Fibroblast of lung (primary cell): ENCODE results near the gene SP140. TPM values are rescaled to one million over a fixed set of nuclear protein-coding genes. Genes with fewer than 3 reads are reported as not detected.

ENCODE experiments used
- DNase-seq, 2 donors: peaks; one replicate each; pipeline versions ENCODE4 v3.0.0 to v3.0.0-alpha.2; 2010; ENCODE audit warnings: low read depth in 2 of 2
- H2AFZ ChIP-seq: 2 replicates; pipeline ENCODE4 v1.5.1; 2012; ENCODE audit warnings: low read length, control low read depth, inconsistent platforms
- H3K27ac ChIP-seq: 2 replicates; pipeline ENCODE4 v1.5.1; 2011; ENCODE audit warnings: low read length, control low read depth; ENCODE audit not compliant: insufficient read depth
- H3K27me3 ChIP-seq: 2 replicates; pipeline ENCODE4 v1.5.1; 2011; ENCODE audit warnings: mild to moderate bottlenecking, low read length; ENCODE audit not compliant: control insufficient read depth, insufficient read depth
- H3K36me3 ChIP-seq: 2 replicates; pipeline ENCODE4 v1.5.1; 2011; ENCODE audit warnings: low read length; ENCODE audit not compliant: control insufficient read depth, insufficient read depth
- H3K4me1 ChIP-seq: 2 replicates; pipeline ENCODE4 v1.5.1; 2011; ENCODE audit warnings: low read length; ENCODE audit not compliant: control insufficient read depth, insufficient read depth; ENCODE audit errors: extremely low read depth
- H3K4me2 ChIP-seq: 2 replicates; pipeline ENCODE4 v1.5.1; 2011; ENCODE audit warnings: low read length, control low read depth; ENCODE audit not compliant: insufficient read depth; ENCODE audit errors: extremely low read depth
- H3K4me3 ChIP-seq, 4 experiments: fragments of 200-600 bp in 1 of 4; sonication (generic) in 1 of 4; replicated peaks in 1 of 4; 2 replicates each; pipeline ENCODE4 v1.5.1; 2011 to 2016; ENCODE audit warnings: low read length in 4 of 4, low read depth in 3 of 4, mild to moderate bottlenecking in 3 of 4, control low read depth in 2 of 4, inconsistent platforms in 1 of 4, mixed read lengths in 1 of 4; ENCODE audit not compliant: insufficient read depth in 1 of 4; ENCODE audit errors: control extremely low read depth in 1 of 4
- H3K79me2 ChIP-seq: 2 replicates; pipeline ENCODE4 v1.5.1; 2012; ENCODE audit warnings: mild to moderate bottlenecking, low read length, inconsistent platforms; ENCODE audit not compliant: control insufficient read depth, insufficient read depth
- H3K9ac ChIP-seq: 2 replicates; pipeline ENCODE4 v1.5.1; 2011; ENCODE audit warnings: mild to moderate bottlenecking, low read length, control low read depth; ENCODE audit not compliant: insufficient read depth
- H3K9me3 ChIP-seq: 2 replicates; pipeline ENCODE4 v1.5.1; 2012; ENCODE audit warnings: low read depth, low read length; ENCODE audit not compliant: control insufficient read depth, insufficient read depth
- H4K20me1 ChIP-seq: 2 replicates; pipeline ENCODE4 v1.5.1; 2011; ENCODE audit warnings: low read length; ENCODE audit not compliant: control insufficient read depth, insufficient read depth; ENCODE audit errors: extremely low read depth
- EZH2 ChIP-seq: IDR thresholded peaks from 2 replicates; pipeline ENCODE4 v1.5.1; 2012; ENCODE audit warnings: low read length, control low read depth, mild to moderate bottlenecking; ENCODE audit errors: missing control alignments
- polyA plus RNA-seq, 2 donors: library from polyadenylated mRNA; depleted of rRNA in 1 of 2; stranded (reverse) in 1 of 2; unstranded in 1 of 2; fragments of >200 nt; gene quantifications; 2 replicates each; pipeline ENCODE4 v1.2.1, GENCODE V29; 2011 to 2012; ENCODE audit warnings: missing spikeins in 1 of 2
- total RNA-seq: library from RNA; depleted of rRNA; stranded (reverse); fragments of >200 nt; gene quantifications from 2 replicates; pipeline ENCODE4 v1.2.1, GENCODE V29; 2014
- TF ChIP-seq, protein P1 (sequence below), 2 donors: IDR thresholded peaks in 1 of 2; conservative IDR thresholded peaks in 1 of 2; 1 replicate in 1 of 2; 2 replicates in 1 of 2; pipeline ENCODE4 v1.5.1; 2011 to 2012; ENCODE audit warnings: low read length in 2 of 2, control low read depth in 1 of 2, inconsistent platforms in 1 of 2, low read depth in 1 of 2, mild to moderate bottlenecking in 1 of 2

The SP140 gene
- total and polyA plus RNA-seq, 2 donors (not counting 1 experiment from before 2014, with no cell fraction given), result 0.17 to 0.33 TPM

DNA sequence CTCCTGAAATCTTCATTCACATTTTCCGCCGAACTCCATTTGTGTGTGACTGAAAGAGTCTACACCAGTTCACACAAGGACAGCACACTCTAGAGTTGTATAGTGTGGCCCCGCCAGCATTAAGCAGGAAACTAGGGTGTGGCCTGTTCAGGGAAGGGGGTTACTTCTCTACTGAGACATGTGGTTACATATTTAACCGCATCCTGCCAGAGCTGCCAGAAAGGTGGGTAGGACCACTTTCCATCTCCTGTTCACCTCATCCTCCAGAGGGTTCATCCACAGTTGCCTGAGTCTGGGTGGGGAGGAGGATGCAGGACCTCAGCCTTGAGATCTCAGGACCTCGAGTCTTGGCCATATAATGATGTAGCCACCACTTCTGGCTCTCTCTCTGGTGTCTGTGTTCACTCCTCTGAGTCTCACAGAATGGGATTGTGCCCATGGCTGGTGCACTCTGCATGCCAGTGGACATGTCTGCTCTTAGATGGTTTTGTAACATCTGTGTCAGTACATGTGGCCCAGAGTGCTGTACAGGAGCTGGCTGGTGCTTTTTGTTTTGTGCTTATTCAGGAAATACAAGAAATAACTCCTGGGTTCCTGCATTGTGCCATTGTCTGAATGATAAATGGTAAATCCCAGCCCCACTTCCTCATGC, 93.8 kb downstream of the SP140 start:
- H3K4me3 ChIP-seq, result no peak overlapping the region
- no peak for DNase-seq
- no peak overlapping the region for H3K9ac ChIP-seq
- H3K27me3 ChIP-seq, result no peaks in the 10 kb centered on the region
- H3K27ac ChIP-seq, result no peak overlapping the region
- TF ChIP-seq, protein P1, sequence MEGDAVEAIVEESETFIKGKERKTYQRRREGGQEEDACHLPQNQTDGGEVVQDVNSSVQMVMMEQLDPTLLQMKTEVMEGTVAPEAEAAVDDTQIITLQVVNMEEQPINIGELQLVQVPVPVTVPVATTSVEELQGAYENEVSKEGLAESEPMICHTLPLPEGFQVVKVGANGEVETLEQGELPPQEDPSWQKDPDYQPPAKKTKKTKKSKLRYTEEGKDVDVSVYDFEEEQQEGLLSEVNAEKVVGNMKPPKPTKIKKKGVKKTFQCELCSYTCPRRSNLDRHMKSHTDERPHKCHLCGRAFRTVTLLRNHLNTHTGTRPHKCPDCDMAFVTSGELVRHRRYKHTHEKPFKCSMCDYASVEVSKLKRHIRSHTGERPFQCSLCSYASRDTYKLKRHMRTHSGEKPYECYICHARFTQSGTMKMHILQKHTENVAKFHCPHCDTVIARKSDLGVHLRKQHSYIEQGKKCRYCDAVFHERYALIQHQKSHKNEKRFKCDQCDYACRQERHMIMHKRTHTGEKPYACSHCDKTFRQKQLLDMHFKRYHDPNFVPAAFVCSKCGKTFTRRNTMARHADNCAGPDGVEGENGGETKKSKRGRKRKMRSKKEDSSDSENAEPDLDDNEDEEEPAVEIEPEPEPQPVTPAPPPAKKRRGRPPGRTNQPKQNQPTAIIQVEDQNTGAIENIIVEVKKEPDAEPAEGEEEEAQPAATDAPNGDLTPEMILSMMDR (conservative IDR thresholded peaks at IDR 0.05 in 1 of 2, IDR thresholded peaks at IDR 0.05 in 1 of 2; ENCODE audit: low read depth in 1 of 2, low read length in 2 of 2), result no peak
- TF ChIP-seq EZH2, result no peak
- H2AFZ ChIP-seq, result no peak overlapping the region
- H3K36me3 ChIP-seq, result no peaks in the 10 kb centered on the region
- no peaks in the 10 kb centered on the region for H4K20me1 ChIP-seq
- H3K79me2 ChIP-seq, result no peaks in the 10 kb centered on the region
- H3K4me2 ChIP-seq, result no peak overlapping the region
- no peaks in the 10 kb centered on the region for H3K4me1 ChIP-seq
- H3K9me3 ChIP-seq, result no peaks in the 10 kb centered on the region

DNA sequence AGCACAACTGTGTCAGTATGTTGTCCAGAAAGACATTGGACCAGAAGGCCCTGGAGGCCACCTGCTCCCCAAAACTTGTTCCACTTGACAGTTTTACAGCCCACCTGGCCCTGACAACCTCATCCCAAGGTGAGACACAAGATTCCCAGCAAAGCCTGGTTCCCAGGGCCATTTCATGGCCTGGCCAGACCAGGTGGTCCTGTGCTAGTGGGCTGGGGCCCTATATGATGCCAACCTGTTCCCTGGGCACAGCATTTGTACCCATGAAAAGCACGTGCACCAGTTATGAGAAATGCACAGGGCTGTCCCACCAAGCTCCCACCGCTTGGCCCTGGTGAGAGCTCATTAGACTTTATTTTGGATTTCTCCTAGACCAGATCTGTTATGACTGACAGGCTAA, 95.5 kb downstream of the SP140 start:
- Histone ChIP-seq H3K36me3 (no peaks in the 10 kb centered on the region), H3K27ac (no peak overlapping the region), H3K79me2 (no peaks in the 10 kb centered on the region), H3K27me3 (no peaks in the 10 kb centered on the region), H3K4me2 (no peak overlapping the region), H4K20me1 (no peaks in the 10 kb centered on the region), H3K9me3 (no peaks in the 10 kb centered on the region), H3K4me1 (no peaks in the 10 kb centered on the region), H3K4me3 (no peak overlapping the region), H2AFZ (no peak overlapping the region), H3K9ac (no peak overlapping the region)
- TF ChIP-seq, protein P1 (conservative IDR thresholded peaks at IDR 0.05 in 1 of 2, IDR thresholded peaks at IDR 0.05 in 1 of 2; ENCODE audit: low read depth in 1 of 2, low read length in 2 of 2), result no peak
- no peak for TF ChIP-seq EZH2
- DNase-seq, result no peak

DNA sequence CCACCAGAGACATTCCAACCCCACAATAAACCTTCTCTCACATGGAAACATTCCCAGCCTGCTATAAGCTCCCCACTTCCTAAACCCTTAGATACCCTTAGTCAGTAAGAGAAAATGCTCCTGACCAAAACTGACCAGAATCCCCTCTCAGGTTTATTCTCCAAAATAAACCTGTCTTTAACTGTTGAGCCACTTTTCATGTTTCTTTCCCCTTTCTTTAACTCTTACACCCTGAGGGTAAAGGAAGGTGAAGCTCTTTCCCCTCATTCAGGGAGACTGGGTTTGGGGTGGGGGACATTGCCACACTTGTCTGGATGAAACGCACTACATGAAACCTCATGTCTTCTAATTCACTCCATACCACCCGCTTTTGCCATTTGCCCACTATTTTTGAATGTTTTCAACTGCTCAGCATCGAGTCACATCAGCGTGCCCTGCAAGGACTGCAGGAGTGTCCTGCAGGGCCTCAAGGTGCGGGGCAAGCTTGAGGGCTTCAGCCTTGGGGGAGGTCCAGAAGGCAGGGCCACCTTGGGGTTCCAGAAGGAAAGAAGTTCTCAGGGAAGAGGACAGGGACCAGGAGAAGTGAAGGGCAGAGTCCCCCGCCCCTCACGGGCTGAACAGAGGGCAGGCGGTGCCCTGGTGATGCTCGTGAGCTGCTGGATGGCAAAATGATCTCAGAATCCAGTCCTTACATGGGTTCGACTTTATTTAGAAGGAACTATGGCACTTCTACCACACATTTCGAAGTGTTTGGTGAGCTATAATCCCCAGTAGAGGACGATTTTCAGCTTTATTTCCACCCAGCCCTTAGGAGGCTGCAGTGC, 97.2 kb downstream of the SP140 start:
- DNase-seq, result no peak
- Histone ChIP-seq H4K20me1 (no peaks in the 10 kb centered on the region), H3K9ac (no peak overlapping the region), H2AFZ (no peak overlapping the region), H3K36me3 (no peaks in the 10 kb centered on the region), H3K4me2 (no peak overlapping the region), H3K27ac (no peak overlapping the region), H3K27me3 (no peaks in the 10 kb centered on the region), H3K79me2 (peaks cover 3% of the 10 kb centered on the region), H3K9me3 (no peaks in the 10 kb centered on the region), H3K4me1 (no peaks in the 10 kb centered on the region), H3K4me3 (no peak overlapping the region)
- TF ChIP-seq EZH2, result no peak
- TF ChIP-seq, protein P1 (conservative IDR thresholded peaks at IDR 0.05 in 1 of 2, IDR thresholded peaks at IDR 0.05 in 1 of 2; ENCODE audit: low read depth in 1 of 2, low read length in 2 of 2), result peak in 1 of 2 donors; percentile 30
